Smooth muscle cell (in vitro differentiated cells): ENCODE results near the gene CFAP92. TPM values are rescaled to one million over a fixed set of nuclear protein-coding genes. Genes with fewer than 3 reads are reported as not detected.
A peak's percentile ranks its signal among the peaks of the same experiment; 100 is the strongest.

Source experiments
- DNase-seq: peaks from one replicate; lab custom pipeline; 2025; ENCODE audit not compliant: unreplicated experiment; lab: John Stamatoyannopoulos, UW
- H2AFZ ChIP-seq: fragments of 200-600 bp; sonication (generic); 2 replicates; pipeline ENCODE4 v1.6.0; 2016; ENCODE audit warnings: antibody characterized with exemption, low read depth, mild to moderate bottlenecking
- H3F3A ChIP-seq: fragments of 200-600 bp; sonication (generic); 2 replicates; pipeline ENCODE4 v1.6.0; 2017; ENCODE audit warnings: antibody characterized with exemption, low read depth
- H3K27ac ChIP-seq: fragments of 200-600 bp; sonication (generic); 2 replicates; pipeline ENCODE4 v1.5.1; 2016; ENCODE audit warnings: low read depth, mild to moderate bottlenecking
- H3K27me3 ChIP-seq: fragments of 200-600 bp; sonication (generic); 2 replicates; pipeline ENCODE4 v1.6.1; 2016; ENCODE audit warnings: low read depth, mild to moderate bottlenecking
- H3K36me3 ChIP-seq: fragments of 200-600 bp; sonication (generic); 2 replicates; pipeline ENCODE4 v1.5.1; 2016; ENCODE audit warnings: low read depth
- H3K4me1 ChIP-seq: fragments of 200-600 bp; sonication (generic); 2 replicates; pipeline ENCODE4 v1.5.1; 2016; ENCODE audit warnings: low read depth
- H3K4me2 ChIP-seq: fragments of 200-600 bp; sonication (generic); 2 replicates; pipeline ENCODE4 v1.6.0; 2016; ENCODE audit warnings: mild to moderate bottlenecking
- H3K4me3 ChIP-seq: fragments of 200-600 bp; sonication (generic); 2 replicates; pipeline ENCODE4 v1.5.1; 2016; ENCODE audit warnings: mild to moderate bottlenecking
- H3K79me2 ChIP-seq: fragments of 200-600 bp; sonication (generic); 2 replicates; pipeline ENCODE4 v1.6.0; 2016; ENCODE audit warnings: low read depth, mild to moderate bottlenecking
- H3K9ac ChIP-seq: fragments of 200-600 bp; sonication (generic); 2 replicates; pipeline ENCODE4 v1.6.0; 2016; ENCODE audit warnings: low read depth
- H3K9me3 ChIP-seq: fragments of 200-600 bp; sonication (generic); replicated peaks from 2 replicates; pipeline ENCODE4 v1.5.1; 2016; ENCODE audit warnings: low read depth
- H4K20me1 ChIP-seq: fragments of 200-600 bp; sonication (generic); 2 replicates; pipeline ENCODE4 v1.6.0; 2016; ENCODE audit warnings: low read depth
- WGBS: methylation state at CpG from one replicate; pipeline ENCODE4 v1.1.7; 2016; ENCODE audit warnings: low lambda C conversion rate; 5-methylcytosine and 5-hydroxymethylcytosine counted together
- polyA plus RNA-seq: library from polyadenylated mRNA; unstranded; fragments of >200 nt; fragmentation: Nextera tagmentation; extraction: Ambion mirVana; gene quantifications from 2 replicates; pipeline ENCODE4 v1.2.1, GENCODE V29; 2016
- total RNA-seq: library from RNA; depleted of rRNA; stranded (reverse); fragments of >200 nt; gene quantifications from 2 replicates; pipeline ENCODE4 v1.2.3, GENCODE V29; 2014
- TF ChIP-seq, protein P1 (sequence below): fragments of 200-600 bp; sonication (generic); IDR thresholded peaks from 2 replicates; pipeline ENCODE4 v1.5.1; 2017; ENCODE audit warnings: borderline replicate concordance, mild to moderate bottlenecking, antibody characterized with exemption; ENCODE audit not compliant: insufficient read depth, poor library complexity, severe bottlenecking

The CFAP92 gene
- total and polyA plus RNA-seq, 2 experiments from 2014 or later: 0.67 to 0.85 TPM

DNA sequence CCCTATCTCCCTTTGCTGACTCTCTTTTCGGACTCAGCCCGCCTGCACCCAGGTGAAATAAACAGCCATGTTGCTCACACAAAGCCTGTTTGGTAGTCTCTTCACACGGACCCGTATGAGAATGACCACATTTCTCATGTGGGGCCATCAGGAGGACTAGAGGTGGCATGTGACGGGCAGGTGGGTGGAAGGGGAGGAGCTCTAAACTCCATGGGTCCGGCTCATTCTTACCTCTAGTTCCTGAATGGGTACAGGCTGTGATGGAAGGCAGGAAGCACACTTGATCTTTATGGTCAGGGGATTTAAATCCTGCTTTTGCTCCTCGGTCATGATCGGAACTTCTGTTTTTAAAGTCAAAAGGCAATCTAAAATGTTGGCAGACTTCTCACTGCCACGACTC, 28.6 kb downstream of the CFAP92 start:
- no peaks in the 10 kb centered on the region for H3K9me3 ChIP-seq
- TF ChIP-seq, protein P1, sequence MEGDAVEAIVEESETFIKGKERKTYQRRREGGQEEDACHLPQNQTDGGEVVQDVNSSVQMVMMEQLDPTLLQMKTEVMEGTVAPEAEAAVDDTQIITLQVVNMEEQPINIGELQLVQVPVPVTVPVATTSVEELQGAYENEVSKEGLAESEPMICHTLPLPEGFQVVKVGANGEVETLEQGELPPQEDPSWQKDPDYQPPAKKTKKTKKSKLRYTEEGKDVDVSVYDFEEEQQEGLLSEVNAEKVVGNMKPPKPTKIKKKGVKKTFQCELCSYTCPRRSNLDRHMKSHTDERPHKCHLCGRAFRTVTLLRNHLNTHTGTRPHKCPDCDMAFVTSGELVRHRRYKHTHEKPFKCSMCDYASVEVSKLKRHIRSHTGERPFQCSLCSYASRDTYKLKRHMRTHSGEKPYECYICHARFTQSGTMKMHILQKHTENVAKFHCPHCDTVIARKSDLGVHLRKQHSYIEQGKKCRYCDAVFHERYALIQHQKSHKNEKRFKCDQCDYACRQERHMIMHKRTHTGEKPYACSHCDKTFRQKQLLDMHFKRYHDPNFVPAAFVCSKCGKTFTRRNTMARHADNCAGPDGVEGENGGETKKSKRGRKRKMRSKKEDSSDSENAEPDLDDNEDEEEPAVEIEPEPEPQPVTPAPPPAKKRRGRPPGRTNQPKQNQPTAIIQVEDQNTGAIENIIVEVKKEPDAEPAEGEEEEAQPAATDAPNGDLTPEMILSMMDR: no peak
- H3K4me1 ChIP-seq: no peaks in the 10 kb centered on the region
- 85% methylated on average over 9 of the region's 9 CpGs for WGBS
- H3F3A ChIP-seq: no peaks in the 10 kb centered on the region
- no peaks in the 10 kb centered on the region for H4K20me1 ChIP-seq
- H3K36me3 ChIP-seq: no peaks in the 10 kb centered on the region
- H3K27me3 ChIP-seq: no peaks in the 10 kb centered on the region
- no peak overlapping the region for H3K4me3 ChIP-seq
- no peak overlapping the region for H3K9ac ChIP-seq
- no peak overlapping the region for H3K27ac ChIP-seq
- no peak for DNase-seq
- H3K79me2 ChIP-seq: no peaks in the 10 kb centered on the region
- no peak overlapping the region for H2AFZ ChIP-seq
- H3K4me2 ChIP-seq: no peak overlapping the region

- WGBS: 100% methylated on average over 2 of the region's 2 CpGs
- H3K27ac ChIP-seq: no peak overlapping the region
- no peak overlapping the region for H2AFZ ChIP-seq
- H3F3A ChIP-seq: no peaks in the 10 kb centered on the region
- TF ChIP-seq, protein P1: no peak
- H3K4me3 ChIP-seq: no peak overlapping the region
- H3K27me3 ChIP-seq: no peaks in the 10 kb centered on the region
- H3K36me3 ChIP-seq: no peaks in the 10 kb centered on the region
- no peak overlapping the region for H3K4me2 ChIP-seq
- no peaks in the 10 kb centered on the region for H4K20me1 ChIP-seq
- no peaks in the 10 kb centered on the region for H3K79me2 ChIP-seq
- H3K9ac ChIP-seq: no peak overlapping the region
- no peak for DNase-seq
- H3K9me3 ChIP-seq: no peaks in the 10 kb centered on the region
- no peaks in the 10 kb centered on the region for H3K4me1 ChIP-seq
These were observed 37.4 kb downstream of the CFAP92 start for GRCh38 chr3:128956440-128956839.

DNA sequence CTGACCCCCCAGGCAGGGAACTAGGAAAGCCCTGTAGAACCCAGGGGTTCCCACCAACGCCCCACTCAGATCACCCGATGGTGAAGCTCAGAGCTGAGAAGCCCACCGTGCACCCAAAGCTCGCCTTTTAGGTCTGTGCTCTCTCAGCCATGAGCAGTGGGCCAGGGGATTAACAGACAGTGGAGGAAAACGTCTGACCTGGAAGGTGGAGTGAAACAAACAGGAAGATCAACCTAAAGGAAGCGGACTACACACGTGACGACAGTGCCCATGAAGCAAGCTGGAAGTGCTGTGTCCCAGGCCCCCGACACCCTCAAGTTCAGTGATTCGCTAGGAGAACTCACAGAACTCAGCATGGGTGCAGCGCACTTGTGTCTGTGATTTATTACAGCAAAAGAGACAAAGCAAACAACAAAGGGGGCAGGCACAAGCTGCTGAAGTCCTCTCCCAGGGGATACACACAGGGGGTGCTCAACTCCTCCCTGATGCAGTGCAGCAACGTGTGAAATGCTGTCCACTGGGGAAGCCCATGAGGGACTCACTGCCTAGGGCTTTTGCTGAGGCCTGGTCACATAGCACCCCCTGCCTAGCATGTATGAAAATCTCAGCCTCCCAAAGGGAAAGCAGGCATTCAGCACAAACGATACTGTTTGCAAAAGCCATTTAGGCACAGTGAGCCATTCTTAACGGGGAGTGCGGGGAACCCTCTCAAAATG, 43.5 kb downstream of the CFAP92 start:
- TF ChIP-seq, protein P1: peak; percentile 15
- Histone ChIP-seq H3K36me3 (no peaks in the 10 kb centered on the region), H2AFZ (no peak overlapping the region), H3K27ac (no peak overlapping the region), H3F3A (no peaks in the 10 kb centered on the region), H3K27me3 (no peaks in the 10 kb centered on the region), H3K4me2 (no peak overlapping the region), H3K4me1 (no peaks in the 10 kb centered on the region), H3K9me3 (no peaks in the 10 kb centered on the region), H3K4me3 (no peak overlapping the region), H3K9ac (no peak overlapping the region), H4K20me1 (no peaks in the 10 kb centered on the region), H3K79me2 (no peaks in the 10 kb centered on the region)
- DNase-seq: no peak
- WGBS: 75% methylated on average over 15 of the region's 15 CpGs

GRCh38 chr3:128949158-128949557, 44.7 kb downstream of the CFAP92 start:
- TF ChIP-seq, protein P1: no peak
- WGBS: 78% methylated on average over 3 of the region's 3 CpGs
- DNase-seq: no peak
- H3F3A ChIP-seq: no peaks in the 10 kb centered on the region
- no peaks in the 10 kb centered on the region for H4K20me1 ChIP-seq
- no peak overlapping the region for H3K4me3 ChIP-seq
- no peaks in the 10 kb centered on the region for H3K27me3 ChIP-seq
- no peak overlapping the region for H3K27ac ChIP-seq
- no peaks in the 10 kb centered on the region for H3K79me2 ChIP-seq
- no peaks in the 10 kb centered on the region for H3K4me1 ChIP-seq
- H3K9ac ChIP-seq: no peak overlapping the region
- H3K9me3 ChIP-seq: no peaks in the 10 kb centered on the region
- no peaks in the 10 kb centered on the region for H3K36me3 ChIP-seq
- no peak overlapping the region for H2AFZ ChIP-seq
- no peak overlapping the region for H3K4me2 ChIP-seq
